Stimulated activated CD4-positive, alpha-beta T cell treated with anti-CD3 and anti-CD28 coated beads, TNF-alpha, amount 100 ng/mL, for 24 hours (primary cell): ENCODE data around the gene TMEM250.
A peak's percentile ranks its signal among the peaks of the same experiment; 100 is the strongest.

Experiments used
- DNase-seq, 3 experiments: peaks; one replicate each; pipeline ENCODE4 v3.0.0-alpha.2; 2020; ENCODE audit warnings: low read depth in 3 of 3

TMEM250 gene

DNA sequence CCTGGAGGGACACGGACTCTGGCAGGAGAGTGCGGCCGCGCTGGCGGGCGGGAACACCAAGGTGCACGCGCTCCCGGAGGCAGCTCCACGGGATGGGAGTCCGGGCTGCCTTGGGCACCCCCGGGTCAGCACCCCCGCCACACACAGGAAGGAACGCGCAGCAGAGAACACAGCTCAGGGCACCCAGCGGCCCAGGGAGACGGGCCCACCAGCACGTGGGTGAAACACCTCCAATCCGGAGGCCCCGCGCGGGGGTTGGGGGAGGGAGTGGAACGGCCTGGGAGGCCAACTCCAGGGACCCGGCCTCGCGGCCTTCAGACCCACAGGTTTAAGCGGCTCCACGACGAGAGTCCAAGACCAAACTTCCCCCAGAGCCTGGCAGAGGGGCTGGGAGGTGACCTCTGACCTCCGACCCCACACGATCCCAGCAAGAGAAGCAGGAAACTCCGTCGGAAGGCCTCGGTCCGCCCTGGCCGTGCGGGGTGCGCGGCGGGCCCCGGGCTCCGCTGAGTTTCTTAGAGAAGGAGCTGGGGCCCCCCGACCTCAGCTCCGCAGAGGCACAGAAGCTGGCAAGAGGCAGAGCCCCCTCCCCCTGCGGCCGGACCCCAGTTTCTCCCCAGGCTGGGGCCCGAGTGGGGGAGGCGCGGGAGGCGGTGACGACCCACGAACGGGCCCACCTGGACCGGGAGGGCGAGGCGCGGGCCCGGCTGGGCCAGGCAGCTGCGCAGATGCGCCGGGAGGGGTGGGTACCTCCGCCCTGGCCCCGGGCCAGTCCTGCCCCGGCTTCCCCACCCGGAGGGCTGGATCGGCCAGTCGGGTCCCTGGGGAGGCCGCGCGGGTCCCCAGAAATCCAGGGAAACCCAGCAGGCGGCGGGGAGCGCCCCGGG is 24.4 kb downstream of the TMEM250 start:
- DNase-seq, result peak in 1 of 3 experiments; percentile 70

DNA sequence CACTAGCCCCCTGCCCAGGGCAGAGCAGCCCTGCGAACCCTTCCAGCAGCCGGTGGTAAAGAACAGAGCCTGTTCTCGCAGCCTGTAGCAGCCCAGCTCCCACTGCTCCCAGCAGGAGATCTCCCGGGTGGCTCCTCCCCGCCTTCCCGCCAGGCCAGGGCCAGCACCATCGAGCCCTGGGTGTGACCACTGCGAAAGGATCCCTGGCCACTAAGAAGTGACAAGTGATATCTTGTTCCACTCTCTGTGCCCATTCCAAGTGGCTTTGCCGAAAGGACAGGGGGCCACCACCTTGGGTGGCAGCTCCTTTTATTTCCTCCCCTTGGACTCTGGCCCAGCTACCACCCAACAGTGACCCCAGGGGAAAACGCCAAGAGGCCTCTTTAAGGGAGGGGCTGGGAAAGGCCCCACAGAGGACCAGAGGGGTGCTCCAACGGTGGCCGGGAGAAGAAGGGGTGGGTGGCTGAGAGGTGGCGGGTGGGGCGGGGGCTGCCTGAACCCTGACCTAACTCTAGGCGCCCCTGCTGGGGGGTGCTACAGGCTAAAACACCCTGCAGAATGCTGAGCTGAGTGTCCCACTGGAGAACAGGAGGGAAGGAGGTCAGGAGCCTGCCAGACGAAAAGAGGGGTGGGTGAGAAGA is 25.2 kb downstream of the TMEM250 start:
- no peak for DNase-seq

DNA sequence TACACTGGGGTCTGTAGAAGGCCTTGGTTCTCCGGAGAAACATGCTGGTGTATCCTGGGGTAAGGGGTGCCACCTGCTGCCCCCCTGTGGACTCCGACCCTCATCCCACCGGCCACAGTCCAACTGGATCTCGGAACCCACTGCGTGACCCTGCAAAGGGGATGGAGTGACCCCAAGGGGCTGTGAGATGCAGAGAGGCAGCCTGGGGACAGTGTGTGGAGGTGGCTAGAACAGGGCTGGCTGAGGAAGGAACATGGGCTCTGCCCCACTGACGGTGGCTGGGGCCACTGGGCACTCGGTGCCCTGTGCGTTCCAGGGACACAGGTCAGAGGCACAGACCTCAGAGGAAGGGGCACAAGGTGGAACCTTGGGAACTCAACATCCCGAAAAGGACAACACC is 25.9 kb downstream of the TMEM250 start:
- no peak for DNase-seq

DNA sequence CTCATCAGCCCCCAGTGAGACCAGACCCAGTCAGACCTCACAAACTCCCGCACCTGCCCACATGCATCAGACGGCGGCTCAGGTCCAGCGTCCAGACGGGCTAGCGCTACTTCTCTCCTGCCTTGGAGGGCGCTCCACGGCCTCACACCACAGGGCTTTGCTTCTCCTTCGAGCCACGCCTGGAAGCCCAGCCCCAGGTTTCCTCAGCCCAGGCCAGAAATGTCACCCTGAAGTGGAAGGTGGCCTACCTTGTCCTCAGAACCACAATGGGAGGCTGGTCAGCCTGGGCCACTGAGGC is 26.4 kb downstream of the TMEM250 start:
- no peak for DNase-seq

DNA sequence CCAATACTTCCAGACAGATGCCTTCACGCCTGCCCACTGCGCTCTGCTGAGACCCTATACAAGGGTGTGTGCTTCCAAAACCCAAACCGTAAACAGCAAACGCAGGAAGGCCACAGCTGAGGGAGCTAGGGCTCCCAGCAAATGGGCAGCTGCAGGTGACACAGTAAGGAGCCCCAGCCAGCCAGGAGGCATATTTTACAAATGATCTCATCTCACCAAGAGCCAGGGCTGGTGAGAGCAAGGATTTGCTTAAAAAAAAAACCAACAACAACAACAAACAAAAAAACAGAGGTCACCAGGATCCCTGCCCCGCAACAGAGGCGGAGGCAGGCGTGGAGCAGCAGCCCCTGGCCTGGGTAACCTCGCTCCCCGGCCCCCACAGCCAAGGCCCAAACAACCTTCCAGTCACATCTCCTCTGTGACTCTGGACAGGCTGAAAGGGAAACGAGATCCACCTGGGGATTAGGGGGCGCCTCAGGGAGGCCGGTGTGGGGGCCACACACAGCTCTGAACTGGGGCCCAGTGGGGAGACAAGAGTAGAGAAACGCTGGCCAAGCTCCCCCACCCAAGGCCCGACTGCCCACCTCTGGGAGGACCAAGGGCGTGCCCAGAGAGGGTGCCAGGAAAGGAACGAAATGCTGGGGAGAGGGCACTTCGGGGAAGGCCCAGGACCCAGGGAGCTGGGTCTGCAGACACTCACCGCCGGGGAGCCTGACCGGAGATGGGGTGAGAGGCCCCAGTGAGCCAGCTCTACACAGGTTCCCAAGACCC is 26.9 kb downstream of the TMEM250 start:
- no peak for DNase-seq

DNA sequence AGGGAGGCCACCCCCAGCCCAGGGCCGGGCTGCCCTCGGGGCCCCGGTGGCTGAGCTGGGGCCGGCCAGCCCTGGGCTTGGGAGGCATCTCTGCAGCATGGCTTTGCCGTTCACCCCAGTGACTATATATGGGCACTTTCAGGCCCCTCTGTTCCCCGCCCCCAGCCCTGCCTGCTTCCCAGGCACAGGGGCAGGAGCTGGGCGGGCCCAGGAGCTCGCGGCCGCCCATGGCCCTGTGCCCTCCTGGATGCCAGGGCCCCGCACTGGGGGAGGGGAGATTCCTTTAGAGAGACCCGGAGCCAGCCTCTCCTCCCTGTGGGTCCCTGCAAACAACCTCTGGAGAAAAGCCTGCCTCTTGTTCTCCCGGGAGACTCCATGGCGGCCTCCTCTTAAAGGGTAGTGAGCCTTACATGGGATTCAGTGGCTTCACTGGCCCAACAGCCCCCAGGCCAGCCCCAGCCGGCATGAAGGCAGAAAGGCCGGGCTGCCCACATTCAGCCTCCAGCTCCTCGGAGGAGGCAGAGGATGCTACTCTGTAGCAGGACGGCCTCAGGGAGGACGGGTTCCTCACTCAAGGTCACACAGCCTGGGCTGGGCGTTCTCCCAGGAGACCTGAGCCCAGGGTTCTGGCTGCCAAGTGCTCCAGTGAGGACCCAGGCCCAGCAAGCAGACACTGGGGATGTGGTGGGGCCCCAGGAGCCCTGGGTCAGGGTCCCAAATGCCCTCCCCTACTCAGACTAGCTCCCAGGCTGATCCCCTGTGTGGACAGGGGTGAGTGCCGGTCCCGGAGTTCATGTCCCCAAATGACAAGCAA is 27.7 kb downstream of the TMEM250 start:
- no peak for DNase-seq

DNA sequence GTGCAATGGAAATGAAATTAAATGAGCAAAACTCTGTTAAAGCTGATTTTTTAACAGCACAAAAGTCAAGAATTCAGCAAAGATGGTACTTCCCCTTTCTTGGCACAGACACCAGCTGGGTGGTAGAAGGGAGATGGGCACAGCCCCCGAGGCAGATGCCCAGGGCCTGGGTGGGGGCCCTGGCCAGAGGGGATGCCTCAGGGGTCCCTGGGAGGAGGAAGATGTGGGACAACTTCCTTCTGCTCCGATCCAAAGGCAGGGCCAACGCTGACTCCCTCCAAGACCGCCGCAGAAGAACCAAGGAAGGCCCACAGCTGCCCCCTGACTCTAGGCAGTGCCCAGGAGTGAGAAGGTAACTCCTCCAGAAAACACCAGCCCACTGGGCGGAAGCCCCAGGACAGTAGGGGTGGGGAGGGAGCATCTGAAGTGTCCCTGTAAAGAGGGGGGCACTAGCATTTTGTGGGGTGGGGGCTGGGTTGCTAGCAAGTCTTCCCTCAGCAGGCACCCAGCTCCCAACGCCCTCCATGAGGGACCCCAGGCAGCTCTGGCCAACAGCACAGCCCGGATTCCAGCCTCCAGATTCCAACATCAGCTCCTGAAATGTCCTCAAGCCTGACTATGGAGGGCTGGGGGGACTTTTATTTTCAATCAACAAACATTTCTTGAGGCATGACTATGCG is 28.5 kb downstream of the TMEM250 start:
- DNase-seq, result no peak

DNA sequence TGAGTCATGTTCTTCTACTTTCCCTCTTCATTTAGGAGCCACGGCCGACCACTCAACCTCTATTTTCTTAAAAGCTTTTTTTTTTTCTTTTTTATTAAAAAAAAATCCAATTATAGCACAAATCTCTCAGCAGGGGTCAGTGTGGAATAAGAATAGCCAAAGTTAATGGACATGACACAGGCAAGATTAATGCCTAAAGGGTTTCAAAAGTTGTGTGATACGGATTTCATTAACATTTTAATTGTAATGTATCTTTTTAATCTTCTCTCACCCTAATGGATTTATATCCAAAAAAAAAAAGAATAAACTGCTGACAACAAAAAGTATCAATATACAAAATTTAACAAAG is 29.0 kb downstream of the TMEM250 start:
- no peak for DNase-seq

DNA sequence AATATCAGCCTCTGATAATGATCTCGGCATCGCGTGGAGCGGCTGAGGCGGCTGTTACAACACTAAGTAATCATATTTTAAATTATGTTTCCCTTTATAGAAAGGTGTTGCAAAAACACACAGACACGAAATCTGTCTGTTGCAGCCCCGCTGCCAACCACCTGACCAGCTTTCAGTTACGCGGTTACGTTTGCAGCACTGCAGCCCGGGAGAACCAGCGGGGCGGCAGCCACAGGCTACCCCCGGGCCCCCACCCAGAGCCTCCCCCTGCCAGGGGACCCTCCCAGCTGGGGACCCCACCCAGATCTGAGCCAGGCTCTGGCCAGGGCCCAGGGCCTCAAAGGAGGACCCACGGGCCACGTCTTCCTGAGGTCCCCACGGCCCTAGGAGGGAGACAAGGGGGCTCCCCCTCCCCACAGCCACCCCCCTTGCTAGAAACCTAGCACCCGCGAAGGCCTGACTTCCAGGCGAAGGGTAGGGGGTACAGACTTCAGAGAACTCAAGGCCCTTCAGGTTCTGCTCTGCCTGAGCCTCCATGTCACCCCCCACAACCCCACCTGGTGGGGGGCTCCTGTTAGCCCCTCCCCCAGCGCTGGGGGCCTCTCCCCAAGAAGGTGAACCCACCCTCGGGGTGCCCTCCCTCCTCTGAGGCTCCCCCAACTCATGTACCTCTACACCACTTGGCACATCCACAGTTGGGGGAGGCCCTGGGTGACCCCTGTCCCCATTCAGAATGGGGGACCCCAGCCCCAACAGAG is 29.6 kb downstream of the TMEM250 start:
- no peak for DNase-seq

DNA sequence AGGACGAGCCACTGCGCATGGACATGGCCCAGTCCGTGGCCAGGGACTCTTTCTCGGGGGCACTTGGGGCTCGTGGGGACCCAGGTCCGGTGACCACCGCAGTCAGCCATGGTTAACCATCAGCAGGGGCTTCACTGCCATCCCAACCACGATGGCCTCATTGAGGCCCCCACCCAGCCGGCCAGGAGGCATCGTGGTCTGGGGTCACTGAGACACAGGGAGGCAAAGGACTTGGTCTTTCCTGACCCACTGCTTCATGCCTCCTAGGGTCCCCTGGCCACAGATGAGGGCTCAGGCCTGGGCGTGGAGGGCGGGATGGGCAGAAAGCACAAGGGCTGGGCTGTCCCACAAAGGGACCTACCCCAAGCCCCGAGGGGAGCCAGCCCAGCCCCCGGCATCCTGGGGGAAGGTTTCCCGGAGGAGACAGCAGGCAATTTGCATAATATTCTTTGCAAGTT is 30.2 kb downstream of the TMEM250 start:
- no peak for DNase-seq

DNA sequence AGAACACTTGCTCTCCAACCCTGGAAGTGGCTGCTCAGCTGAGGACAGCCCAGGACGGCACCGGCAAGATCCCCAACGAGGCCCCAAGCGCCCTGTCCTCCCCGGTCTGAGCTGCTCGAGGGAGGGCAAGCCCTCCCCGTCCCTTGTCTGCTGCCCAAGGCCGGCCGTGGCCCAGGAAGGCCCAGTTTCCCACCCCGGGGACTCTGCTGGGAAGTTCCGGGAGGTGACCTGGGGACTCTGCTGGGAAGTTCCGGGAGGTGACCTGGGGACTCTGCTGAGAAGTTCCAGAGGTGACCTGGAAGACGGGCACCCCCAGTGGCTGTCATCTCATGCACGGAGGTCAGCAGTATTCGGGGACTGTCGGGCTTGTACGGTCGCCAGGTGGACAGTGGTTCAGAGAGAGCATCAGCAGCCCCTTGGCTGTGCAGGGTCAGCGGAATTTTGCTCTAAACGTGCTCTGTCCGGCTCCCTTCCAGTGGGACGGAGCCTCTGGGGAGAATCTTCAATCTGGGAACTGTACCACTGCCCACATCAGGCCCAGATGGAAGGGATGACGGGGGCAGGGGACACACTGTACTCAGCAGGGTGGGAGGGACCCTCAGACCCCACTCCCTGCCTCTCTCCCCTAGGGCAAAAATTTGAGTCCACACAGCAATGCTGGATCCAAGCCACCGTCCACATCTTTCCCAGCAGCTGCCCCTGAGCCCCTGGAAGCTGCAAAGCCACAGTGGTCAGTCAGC is 30.8 kb downstream of the TMEM250 start:
- no peak for DNase-seq

DNA sequence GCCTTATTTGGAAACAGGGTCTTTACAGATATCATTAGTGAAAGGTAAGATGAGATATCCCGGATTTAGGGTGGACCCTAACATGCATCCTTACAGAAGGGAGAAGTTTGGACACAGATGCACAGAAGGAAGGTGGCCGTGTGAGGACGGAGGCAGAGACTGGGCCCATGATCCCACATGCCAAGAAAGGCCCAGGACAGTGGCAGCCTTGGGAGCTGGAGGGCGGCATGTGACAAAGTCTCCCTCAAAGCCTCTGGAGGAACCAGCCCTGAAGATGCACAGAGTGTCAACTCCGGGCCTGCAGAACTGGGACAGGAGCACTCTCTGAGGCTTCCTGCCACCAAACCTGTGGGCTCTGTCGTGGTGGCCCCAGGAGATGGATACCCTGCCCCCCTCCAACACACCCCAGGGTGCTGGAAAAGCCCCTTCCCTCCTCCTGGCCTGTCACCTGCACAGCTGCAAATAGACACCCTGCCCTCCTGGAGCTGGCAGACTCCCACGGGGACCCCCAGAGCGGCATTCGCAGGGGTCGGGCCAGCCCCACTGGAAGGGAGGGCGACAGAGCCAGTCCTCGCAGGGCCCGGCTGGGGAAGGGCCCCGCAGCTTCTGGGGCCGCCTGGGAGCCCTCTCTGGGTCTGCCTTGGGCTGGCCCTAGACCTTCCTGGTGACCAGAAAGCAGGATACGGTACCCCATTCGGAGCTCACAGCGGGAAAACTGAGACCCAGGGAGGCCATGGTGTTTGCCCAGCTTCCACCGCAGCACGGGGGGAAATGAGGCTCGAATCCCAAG is 31.5 kb downstream of the TMEM250 start:
- DNase-seq, result no peak

DNA sequence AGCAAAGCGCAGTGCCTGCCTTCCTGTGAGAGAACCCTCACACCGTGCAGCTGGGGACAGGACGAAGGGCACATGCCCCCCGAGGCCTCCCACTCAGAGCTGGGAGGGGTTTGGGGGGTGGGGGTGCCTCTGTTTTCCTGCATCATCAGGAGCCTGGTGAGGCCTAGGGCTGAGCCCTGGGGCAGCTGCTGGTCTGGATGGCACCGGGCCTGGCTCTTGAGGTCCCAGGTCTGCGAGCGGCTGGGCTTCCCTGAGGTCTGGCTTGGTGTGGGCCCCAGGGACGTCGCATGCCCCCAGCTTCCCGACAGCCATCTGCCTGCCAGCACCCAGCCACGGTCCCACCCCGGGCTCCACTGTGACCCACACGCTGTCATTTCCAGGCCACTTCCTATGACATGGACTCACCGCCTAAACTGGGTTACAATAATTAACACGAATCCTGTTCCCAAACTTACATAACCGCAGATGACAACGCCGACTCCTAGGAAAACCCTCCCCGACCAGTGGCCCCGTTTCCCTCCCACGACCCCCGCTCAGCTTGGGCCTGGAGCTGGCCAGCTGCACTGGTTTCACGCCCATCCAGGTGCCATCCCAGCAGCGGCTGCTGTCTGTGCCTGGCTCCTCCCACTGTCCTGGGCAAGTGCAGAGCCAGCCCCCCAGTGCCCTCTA is 32.3 kb downstream of the TMEM250 start:
- no peak for DNase-seq

DNA sequence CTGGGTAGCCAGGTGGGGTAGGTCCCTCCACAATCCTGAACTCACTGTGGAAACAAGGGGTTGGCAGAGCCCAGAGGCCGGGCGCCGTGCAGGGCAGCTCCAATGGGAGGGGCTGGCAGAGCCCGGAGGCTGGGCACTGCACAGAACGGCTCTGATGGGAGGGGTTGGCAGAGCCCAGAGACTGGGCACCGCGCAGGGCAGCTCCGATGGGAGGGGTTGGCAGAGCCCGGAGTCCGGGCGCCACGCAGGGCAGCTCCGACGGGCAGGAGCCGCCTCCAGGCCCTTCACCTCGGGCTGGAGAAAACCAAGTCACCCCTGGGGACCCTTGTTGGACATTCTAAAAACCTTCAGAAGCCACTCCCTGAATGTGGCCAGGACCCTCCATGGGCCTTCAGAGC is 32.9 kb downstream of the TMEM250 start:
- DNase-seq, result no peak

DNA sequence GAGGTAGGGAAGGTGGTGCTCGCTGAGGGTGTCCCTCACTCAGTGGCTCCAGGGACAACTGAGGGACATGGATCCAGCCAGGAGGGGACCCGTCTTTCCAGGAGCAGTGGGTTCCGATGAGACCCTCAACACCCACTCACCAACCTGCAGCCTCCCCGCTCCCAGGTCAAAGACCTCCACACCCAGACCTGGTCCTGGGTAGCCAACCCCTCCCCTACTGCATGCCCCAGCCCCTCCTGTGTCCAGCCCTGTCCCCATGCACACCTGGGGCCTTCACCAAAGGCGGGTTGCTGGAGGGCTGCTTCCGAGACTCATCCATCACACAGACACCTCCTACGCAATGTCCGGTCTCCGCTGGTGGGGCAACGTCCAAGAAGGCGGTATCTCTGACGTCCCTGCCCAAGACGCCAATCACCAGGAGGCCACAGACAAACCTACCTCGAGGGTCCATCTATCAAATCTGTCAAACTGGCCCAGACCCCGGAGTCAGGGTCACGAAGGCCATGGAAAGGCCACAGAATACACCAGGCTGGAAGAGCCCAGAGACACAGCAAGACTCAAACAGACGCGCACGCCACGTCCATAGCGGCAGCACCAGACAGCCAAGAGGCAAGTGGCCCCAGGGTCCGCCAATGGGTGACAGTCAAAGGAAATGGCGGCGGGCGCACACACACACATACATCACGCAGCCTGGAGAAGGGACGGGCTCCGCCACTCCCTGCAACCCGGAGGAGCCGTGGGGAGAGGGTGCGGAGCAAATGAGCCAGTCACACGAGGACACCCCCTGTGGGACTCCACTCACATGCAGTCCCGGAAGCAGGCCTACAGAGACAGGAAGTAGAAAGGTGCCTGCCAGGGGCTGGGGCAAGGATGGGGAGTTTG is 34.4 kb downstream of the TMEM250 start:
- no peak for DNase-seq

DNA sequence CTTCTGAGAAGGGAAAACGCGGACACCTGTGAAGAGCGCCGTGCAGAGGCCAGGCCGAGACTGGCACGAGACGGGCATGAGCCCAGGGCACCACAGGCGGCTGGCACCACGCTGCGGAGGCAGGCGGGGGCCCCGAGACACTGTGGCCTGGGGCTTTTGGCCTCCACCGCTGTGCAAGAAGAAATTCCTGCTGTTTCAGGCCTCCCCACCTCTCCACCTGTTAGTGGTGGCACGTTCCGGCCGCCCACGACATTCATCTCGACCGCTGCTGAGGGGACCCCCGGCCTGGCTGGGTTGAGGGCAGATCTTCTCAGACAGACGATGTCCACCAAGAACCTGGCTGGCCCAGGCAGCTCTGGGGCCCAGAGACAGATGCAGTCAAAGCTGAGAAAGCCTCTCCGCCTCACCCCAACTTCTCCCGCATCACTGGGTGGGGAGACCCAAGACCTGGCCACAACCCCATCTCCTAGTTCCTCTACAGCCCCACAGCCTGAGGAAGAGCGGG is 35.1 kb downstream of the TMEM250 start:
- no peak for DNase-seq
